HG03575 (cell line): ENCODE measurements around the gene VWA3A.
"Not testable (repeated sequence)": the region's sequence is repeated elsewhere in the genome, so short reads cannot be mapped to it uniquely, and the experiment has no call there.

ENCODE experiments used
- ATAC-seq: cut with Tn5 transposase; IDR thresholded peaks from one replicate; pipeline ENCODE4 v1.9.1; 2021; ENCODE audit not compliant: unreplicated experiment, insufficient number of reproducible peaks, low FRiP score; ENCODE audit errors: extremely low read depth

The VWA3A gene, protein sequence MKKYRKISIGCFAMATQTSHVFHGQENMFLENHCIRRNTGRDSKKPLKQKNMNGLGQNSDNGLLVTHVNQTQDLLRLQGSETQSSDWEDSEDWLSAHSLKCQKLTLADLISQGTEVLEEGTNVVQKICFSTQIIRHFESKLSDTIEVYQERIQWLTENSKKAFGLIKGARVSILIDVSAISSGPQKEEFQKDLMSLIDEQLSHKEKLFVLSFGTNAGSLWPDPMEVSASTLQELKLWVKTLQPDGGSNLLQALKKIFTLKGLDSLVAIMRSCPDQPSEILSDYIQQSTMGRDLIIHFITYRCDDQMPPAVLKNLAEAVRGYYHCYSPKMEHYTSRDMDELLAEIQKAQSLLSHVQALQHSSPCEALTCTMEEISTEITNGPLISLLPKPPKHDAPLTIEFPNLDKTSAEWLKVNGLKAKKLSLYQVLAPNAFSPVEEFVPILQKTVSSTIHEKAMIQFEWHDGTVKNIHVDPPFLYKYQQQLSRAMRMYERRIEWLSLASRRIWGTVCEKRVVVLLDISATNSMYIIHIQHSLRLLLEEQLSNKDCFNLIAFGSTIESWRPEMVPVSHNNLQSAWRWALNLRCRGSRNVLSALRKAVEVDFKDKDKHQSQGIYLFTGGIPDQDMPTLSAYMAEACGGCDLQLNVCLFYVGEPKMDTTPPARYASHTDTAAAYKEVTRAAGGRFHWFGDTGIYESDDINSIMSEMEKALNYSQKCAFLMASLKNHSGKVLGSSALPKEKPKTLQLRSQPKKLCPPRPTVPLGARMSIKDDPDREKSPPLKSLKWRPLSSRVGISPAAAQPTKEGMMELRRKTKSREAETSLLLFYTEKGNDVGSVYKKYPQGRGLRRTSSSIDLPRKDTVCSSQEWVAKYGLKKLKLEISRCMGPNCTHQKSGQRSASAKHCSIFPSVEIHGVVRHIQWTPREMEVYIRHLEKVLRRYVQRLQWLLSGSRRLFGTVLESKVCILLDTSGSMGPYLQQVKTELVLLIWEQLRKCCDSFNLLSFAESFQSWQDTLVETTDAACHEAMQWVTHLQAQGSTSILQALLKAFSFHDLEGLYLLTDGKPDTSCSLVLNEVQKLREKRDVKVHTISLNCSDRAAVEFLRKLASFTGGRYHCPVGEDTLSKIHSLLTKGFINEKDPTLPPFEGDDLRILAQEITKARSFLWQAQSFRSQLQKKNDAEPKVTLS

DNA sequence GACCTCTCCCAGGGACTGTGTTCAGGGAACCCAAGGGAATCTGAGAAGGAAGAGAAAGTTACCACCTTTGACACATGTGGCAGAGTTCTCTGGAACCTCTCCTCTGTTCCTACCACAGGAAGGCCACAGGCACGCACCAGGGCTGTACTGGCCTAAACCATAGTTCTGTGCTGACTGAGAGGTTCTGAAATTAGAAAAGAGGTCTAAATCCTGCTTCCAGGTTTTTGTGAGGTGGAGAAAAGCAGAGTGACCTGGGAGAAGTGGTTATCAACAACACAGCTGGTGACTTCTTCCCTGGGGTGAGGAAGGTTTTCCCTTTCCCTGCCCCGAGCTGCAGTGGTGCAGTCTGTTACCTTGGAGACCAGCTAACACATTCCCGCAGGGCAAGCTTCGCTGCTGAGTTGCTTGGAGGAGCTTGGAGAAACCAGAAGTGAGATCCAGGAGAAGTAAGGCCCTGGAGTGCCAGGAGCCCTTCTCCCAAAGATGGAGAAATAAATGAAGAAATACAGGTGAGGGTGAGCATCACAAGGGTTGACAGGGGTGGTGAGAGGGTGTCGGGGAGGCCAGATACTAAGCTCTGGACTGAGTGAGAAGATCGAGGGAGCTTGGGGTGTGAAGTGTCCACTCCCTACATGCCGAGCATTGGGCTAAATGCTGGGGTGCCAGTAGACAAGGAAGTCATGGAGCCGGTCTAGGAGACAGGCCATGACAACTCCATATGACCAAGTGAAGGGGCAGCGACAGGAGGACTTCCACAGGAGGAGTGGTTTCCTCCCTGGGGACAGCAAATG lies at the start of gene VWA3A:
VWA3A (plus strand) TSS at position 399 of the 791 bp plus-strand sequence; CDS start at position 496, 97 bp downstream.
- no peak for ATAC-seq

DNA sequence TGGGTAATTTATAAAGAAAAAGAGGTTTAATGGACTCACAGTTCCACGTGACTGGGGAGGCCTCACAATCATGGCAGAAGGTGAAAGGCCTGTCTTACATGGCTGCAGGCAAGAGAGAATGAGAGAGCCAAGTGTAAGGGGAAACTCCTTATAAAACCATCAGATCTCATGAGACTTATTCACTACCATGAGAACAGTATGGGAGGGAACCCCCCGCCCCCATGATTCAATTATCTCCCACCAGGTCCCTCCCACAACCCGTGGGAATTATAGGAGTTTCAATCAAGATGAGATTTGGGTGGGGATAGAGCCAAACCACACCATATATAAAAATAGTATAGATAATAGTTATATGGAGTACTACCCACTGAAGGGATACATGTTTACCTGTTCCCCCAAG lies 48.5 kb upstream of the VWA3A start:
- not testable (repeated sequence) for ATAC-seq

DNA sequence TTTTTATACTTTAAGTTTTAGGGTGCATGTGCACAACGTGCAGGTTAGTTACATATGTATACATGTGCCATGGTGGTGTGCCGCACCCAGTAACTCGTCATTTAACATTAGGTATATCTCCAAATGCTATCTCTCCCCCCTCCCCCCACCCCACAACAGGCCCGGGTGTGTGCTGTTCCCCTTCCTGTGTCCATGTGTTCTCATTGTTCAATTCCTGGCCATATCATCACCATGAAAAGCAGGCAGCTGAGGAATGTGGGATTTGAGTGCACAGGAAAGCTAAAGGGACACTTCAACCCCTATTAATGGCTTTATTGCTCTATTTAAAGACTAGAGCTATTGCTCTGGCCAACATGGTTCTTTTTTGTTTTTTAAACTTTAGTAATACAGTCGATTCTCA lies 46.5 kb upstream of the VWA3A start:
- ATAC-seq: not testable (repeated sequence)

DNA sequence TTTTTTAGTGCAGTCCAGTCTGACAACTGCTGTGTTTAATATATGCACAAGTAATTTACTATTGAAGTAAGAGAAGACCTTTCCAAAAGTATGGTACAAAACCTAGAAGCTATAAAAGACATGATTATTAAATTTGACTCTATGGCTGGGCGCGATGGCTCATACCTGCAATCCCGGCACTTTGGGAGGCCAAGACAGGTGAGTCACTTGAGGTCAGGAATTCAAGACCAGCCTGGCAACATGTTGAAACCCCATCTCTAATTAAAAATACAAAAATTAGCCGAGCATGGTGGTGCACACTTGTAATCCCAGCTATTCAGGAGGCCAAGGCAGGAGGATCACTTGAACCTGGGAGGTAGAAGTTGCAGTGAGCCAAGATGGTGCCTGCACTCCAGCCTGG lies 41.4 kb upstream of the VWA3A start:
- ATAC-seq: no peak

DNA sequence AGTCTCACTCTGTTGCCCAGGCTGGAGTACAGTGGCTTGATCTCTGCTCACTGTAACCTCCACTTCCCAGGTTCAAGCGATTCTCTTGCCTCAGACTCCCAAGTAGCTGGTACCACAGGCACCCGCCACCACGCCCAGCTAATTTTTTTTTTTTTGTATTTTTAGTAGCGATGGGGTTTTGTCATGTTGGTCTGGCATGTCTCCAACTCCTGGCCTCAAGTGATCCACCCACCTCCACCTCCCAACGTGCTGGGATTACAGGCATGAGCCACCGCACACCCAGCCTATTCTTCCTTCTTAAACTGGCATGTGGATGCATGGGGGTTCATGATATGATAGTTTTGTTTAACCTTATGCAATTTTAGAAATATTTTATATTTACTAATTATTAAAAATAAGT lies 39.4 kb upstream of the VWA3A start:
- ATAC-seq: no peak

DNA sequence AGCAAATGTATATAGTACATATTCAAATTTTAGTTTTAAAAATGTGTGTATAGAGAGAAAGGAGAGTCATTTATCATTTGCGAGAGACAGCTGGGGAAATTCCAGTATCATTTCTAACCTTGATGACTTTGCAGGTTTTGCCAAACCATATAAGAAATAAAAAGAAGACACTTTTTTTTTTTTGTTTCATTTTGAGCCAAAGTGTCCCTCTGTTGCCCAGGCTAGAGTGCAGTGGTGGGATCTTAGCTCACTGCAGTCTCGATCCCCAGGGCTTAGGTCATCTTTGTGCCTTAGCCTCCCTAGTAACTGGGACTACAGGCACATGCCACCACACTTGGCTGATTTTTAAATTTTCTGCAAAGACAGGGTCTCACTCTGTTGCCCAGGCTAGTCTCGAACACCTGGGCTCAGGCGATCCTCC lies 38.4 kb upstream of the VWA3A start:
- no peak for ATAC-seq

DNA sequence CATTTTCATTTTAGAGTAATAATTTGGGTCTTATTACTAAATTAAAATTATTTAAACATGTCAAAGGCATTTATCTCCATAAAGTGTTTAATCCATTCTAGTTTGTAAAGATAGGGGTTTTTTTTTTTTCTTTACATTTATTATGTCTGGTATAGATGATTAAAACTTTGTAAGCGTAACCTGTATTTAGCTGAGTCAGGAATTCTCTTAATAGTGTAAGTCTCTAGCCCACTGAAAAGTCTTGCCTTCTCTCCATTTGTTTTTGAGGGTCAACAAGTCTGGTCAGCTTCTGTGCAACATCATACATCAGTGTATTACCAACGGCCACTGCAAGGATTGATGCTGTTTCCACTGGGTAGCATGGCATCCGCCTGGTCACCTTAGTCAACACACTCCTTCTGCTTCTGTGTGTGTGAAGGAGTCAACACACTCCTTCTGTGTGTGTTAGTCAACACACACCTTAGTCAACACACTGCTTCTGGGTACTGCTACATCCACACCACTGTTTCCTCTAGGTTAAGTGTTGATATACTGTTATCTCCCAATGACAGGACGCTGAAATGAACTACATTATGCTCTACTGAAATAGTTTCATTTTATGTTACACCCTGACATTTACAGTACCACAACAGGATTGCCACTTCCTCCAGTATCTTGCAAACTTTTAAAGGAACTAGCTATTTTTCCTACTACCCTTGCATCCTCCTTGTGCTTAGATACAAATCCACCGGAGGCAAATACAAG lies 37.3 kb upstream of the VWA3A start:
- ATAC-seq: no peak

DNA sequence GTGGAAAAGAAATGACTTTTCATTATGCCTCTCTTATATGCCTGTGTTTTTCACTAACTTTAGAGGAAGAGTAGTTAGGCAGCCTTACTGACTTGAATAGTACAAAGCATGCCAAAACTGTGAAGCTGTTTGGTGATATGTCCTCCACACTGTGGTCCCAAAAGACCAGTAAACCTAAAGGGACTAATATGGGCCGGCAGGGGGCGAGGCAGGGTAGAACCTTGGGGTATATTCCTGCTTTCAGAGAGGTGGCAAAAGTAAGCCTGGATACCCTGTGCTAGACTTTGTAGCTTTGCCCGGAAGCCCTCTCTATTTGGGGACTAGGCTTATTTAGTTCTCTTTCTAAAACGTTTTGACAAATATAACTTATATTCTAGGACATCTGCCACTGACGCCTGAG lies 36.5 kb upstream of the VWA3A start:
- ATAC-seq: no peak

DNA sequence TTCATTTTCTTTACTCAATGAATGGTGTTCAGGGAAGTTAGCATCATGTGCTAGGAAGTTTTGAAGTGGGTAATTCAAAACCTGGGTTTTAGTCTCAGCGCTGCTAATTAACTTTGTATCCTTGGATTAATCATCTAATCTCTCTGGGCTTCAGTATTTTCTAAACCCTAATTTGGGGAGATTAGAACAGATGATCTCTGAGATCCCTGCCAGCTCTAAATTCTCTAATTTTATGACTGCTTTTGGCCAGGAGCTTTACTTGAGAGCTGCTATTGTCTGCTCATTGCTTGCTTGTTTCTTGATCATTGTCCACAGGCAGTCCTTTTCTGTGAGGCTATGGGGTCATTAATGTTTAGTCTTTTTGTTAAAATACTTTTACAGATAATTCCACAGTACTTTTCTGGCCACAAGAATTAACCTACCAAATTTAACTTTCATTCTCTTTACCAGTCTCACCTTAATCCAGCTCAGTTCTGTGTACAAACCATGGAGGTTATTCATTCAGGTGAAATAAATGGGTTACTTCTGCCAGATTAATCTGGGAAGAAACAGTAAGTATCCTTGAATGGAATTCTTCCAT lies 28.4 kb upstream of the VWA3A start:
- no peak for ATAC-seq

DNA sequence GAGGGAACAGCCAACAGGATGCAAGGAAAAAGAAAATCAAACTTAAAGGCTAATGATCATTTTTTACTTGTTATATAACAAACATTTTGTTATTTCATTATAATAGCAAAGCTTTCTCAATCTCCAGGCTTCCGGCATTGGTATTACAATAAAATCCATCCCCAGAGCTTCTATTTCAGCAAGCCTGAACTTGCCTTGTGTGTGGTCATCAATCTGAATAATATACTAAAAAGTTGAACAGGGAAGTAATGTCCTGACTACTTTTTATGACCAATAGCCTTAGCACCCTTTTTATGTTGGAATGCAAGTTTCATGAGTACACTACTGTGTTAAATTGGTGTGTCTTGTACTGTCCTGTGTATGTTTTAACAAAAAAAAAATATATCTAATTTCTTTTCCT lies 27.1 kb upstream of the VWA3A start:
- no peak for ATAC-seq

DNA sequence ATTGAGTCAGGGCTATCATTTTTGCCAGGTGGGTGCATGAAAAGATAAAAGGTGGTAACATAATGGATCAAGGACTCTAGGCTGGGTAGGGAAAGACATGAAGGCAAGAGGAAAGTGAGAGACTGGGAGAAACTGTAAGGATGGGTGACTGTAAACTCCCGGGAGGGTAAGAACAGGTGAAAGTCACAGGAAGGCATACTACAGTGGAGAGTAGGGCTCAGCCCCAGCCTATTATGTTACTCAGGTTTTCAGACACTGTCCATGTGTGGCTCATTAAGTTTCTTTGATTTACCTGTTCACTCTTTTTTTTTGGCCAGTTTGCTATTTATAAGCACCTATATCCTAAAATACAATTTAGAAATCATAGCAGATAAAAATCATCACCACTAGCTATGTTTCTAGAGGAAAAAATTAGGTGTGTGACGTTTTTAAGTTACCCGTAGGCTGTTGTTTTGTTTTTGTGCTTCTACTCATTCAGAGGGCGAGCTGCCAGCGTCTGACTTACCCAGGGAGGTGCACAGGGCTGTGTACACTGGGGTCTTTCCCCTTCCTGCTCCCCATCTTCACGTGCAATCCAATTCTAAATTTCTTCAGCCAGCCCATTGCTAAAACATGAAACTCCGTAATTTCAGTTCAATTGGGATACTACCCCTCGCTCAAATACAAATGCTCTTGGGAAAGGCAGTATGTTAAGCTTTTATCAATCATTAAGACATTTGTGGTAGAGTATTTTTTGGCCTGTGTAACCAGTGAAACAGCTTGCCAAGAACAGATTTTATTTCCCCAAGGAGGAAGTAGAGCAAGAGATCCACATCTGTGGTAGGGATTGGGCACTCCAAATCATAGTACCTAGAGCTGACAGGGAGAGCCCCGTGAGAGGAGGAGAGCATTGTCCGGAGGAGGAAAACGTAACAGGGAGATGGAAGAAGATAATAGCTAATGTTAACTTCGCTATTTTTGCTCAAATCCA lies 21.7 kb upstream of the VWA3A start:
- no peak for ATAC-seq

DNA sequence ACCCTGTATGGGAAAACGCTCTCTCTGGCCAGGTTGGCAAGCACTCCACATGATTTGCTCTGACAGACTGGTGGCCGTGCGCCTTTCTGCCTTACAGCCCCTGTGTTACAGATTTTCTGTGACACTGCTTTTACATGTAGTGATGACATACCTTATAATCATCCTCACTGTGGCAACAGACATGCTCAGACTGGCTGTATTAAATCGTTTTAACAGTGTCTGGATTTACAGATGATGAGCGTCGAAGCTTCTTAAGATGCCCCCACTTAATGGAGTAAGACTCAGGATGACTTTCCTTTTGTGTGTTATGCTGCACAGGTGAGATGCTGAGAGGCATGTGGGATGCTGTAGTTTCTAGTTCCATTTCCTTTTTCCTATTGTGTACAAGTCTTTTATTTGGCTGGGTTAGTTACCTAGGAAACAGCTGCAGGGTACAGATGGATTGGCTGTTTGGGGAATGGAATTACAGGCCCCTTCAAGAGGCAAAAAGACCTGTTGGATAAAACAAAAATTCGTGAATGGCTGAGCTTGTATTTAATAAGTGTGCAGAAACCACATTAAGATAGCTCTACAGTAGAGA lies 20.9 kb upstream of the VWA3A start:
- ATAC-seq: no peak

DNA sequence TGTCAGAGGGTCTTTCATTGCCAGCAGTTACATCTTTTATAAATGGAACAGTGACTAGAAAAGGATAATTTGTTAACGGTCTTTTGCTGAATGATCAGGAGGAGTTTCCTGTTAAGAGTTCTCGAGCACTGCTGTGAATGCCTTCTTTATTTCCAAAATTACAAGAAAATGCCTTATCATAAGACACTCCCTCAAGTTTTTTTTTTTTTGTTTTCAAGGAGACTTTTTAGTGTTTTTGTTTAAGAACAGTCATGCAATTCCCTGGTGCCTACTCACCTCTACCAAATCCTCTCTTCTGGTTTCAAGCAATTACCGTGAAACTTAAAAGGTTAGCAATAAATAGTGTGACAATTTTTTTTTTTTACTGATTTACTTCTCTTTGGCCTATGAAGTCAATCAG lies 19.0 kb upstream of the VWA3A start:
- no peak for ATAC-seq

DNA sequence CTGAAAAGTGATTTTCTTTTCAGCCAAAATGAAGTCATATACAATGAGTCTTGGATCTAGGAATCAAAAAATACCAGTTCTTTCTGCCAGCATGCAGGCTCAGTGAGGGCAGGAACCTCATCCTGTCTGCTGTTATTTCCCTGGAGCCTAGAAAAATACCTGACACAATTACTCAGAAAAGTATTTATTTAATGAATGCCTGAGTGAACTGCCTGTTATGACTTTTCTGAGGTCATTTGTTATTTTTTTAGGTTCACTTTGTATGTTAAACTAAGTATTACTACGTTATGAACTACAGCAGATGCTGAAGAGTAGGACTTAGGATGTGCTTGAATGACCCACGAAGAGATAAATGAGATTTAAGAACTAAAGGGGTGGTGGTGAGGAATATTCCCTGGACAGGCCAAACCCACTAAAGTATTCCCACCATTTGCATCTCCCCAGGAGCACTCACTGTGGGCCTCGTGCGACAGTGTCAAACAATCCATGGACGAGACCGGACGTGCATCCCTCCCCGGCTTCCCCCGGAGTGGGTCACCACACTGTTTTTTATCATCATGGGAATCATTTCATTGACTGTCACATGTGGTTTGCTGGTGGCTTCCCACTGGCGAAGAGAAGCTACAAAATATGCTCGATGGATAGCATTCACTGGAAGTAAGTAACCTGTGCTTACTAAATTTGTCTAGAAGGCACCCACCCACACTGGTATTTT lies 17.1 kb upstream of the VWA3A start:
- ATAC-seq: no peak

DNA sequence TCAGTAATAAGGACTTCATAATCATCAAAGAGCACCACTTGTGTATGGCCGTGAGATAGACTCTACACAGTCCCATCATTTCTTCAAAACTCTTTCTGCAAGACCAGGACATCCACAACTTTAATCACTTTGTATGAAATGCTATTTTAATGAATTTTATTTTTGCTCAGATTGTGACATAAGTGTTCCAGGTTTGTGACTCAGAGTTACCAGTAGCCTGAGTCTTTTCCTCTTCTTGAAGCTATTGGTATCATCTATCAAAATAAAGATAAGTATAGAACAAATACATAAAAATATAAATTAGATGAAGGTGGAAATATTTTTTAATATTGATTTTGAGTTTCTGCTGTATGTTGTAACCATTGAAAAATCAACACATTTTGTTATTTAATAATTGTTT lies 16.6 kb upstream of the VWA3A start:
- no peak for ATAC-seq
